K562 (cell line): Measurements from ENCODE around the gene GFOD2. TPM values are rescaled to one million over a fixed set of nuclear protein-coding genes. Genes with fewer than 3 reads are reported as not detected.

Experiments
- ARHGAP35 ChIP-seq: fragments of 450-650 bp; IDR thresholded peaks from 2 replicates; pipeline ENCODE4 v1.6.1; 2018; ENCODE audit not compliant: partially characterized antibody
- CREB3L1 ChIP-seq: fragments of 450-650 bp; IDR thresholded peaks from 2 replicates; pipeline ENCODE4 v1.6.1; 2014; ENCODE audit warnings: low read depth, mild to moderate bottlenecking, moderate library complexity, borderline replicate concordance
- HLTF ChIP-seq: fragments of 450-650 bp; IDR thresholded peaks from 2 replicates; pipeline ENCODE4 v1.6.1; 2016
- L3MBTL2 ChIP-seq: fragments of 450-650 bp; IDR thresholded peaks from 2 replicates; pipeline ENCODE4 v1.6.1; 2016; ENCODE audit warnings: mild to moderate bottlenecking, moderate library complexity
- MBD2 ChIP-seq: sonication (generic); IDR thresholded peaks from 2 replicates; pipeline ENCODE4 v1.6.1; 2016; ENCODE audit warnings: low read depth, borderline replicate concordance
- MNT ChIP-seq, 2 experiments: fragments of 450-650 bp; conservative IDR thresholded peaks; 2 replicates each; pipeline ENCODE4 v1.6.1; 2017; ENCODE audit warnings: mild to moderate bottlenecking in 2 of 2, moderate library complexity in 2 of 2
- NR2F6 ChIP-seq: fragments of 450-650 bp; formaldehyde crosslinking; IDR thresholded peaks from 2 replicates; pipeline ENCODE4 v1.4.0; 2020; ENCODE audit warnings: mild to moderate bottlenecking
- NR4A1 ChIP-seq, 2 experiments: fragments of 250-450 bp in 1 of 2; fragments of 450-650 bp in 1 of 2; sonication (Bioruptor Pico) in 1 of 2; IDR thresholded peaks; 2 replicates each; pipeline versions ENCODE4 v1.4.0 to v1.6.1; 2016 to 2020; ENCODE audit warnings: mild to moderate bottlenecking in 2 of 2, missing compliant biosample characterization in 1 of 2, missing genetic modification characterization in 1 of 2, moderate library complexity in 1 of 2
- RBM25 ChIP-seq: fragments of 200-400 bp; formaldehyde crosslinking; IDR thresholded peaks from 2 replicates; pipeline ENCODE4 v1.6.1; 2018; ENCODE audit warnings: low read length, low read depth, moderate library complexity; ENCODE audit not compliant: severe bottlenecking
- SAP30 ChIP-seq: fragments of 200-600 bp; sonication (generic); IDR thresholded peaks from 2 replicates; pipeline ENCODE4 v1.6.1; 2012; ENCODE audit warnings: borderline replicate concordance, low read depth, mild to moderate bottlenecking, moderate library complexity, low read length, control low read depth, inconsistent platforms; ENCODE audit not compliant: insufficient read depth, poor library complexity, severe bottlenecking
- SIN3B ChIP-seq: fragments of 450-650 bp; IDR thresholded peaks from 2 replicates; pipeline ENCODE4 v1.6.1; 2017; ENCODE audit warnings: low read depth, mild to moderate bottlenecking, moderate library complexity
- TFAP4 ChIP-seq: sonication (generic); formaldehyde crosslinking; IDR thresholded peaks from 2 replicates; pipeline ENCODE4 v1.8.0; 2022; ENCODE audit warnings: missing genetic modification reagents, mild to moderate bottlenecking, moderate library complexity, borderline replicate concordance
- ZBTB11 ChIP-seq, 3 experiments: fragments of 200-800 bp in 1 of 3; fragments of 250-450 bp in 1 of 3; fragments of 450-650 bp in 1 of 3; sonication (Bioruptor Pico) in 1 of 3; sonication (Bioruptor generic) in 1 of 3; formaldehyde crosslinking in 1 of 3; IDR thresholded peaks; 2 replicates each; pipeline versions ENCODE4 v1.6.1 to v1.8.0; 2016 to 2022; ENCODE audit warnings: mild to moderate bottlenecking in 2 of 3, missing genetic modification characterization in 2 of 3, missing compliant biosample characterization in 1 of 3, moderate library complexity in 1 of 3
- ZNF282 ChIP-seq: sonication (generic); formaldehyde crosslinking; IDR thresholded peaks from 2 replicates; pipeline ENCODE4 v1.8.1; 2023; ENCODE audit warnings: missing genetic modification reagents
- ZNF740 ChIP-seq, 3 experiments: fragments of 200-800 bp in 1 of 3; sonication (Bioruptor generic) in 1 of 3; sonication (generic) in 1 of 3; formaldehyde crosslinking in 1 of 3; IDR thresholded peaks; 2 replicates each; pipeline versions ENCODE4 v1.6.1 to v1.8.0; 2016 to 2022; ENCODE audit warnings: mild to moderate bottlenecking in 2 of 3, missing compliant biosample characterization in 2 of 3, missing genetic modification characterization in 2 of 3, missing genetic modification reagents in 1 of 3
- polyA plus RNA-seq, 8 experiments: library from polyadenylated mRNA; depleted of rRNA in 4 of 8; stranded (reverse) in 5 of 8; unstranded in 3 of 8; fragments of >200 nt; fragmentation: Nextera tagmentation in 2 of 8; fragmentation: Illumina TruSeq in 1 of 8; extraction: Ambion mirVana in 2 of 8; extraction: Trizol in 1 of 8; gene quantifications; 2 replicates each; pipeline versions ENCODE4 v1.2.1 to v1.2.3, GENCODE V29; 2011 to 2014; ENCODE audit warnings: inconsistent platforms in 1 of 8, missing spikeins in 1 of 8
- total RNA-seq, 7 experiments: library from RNA; depleted of rRNA in 6 of 7; stranded (reverse); fragments of >200 nt in 6 of 7; fragmentation: Illumina TruSeq in 2 of 7; extraction: Trizol in 2 of 7; gene quantifications; 2 replicates each; pipeline versions ENCODE4 v1.2.1 to v1.2.3, GENCODE V29; 2011 to 2021; ENCODE audit warnings: low replicate concordance in 1 of 7

GFOD2 gene
- total and polyA plus RNA-seq, 9 of the 15 experiments (the other 6 are each of a cell fraction or from before 2014, with no cell fraction given), result 1.9 to 15.8 (median 11.1) TPM

- TF ChIP-seq ZBTB11 (CRISPR knock-in tag; IDR thresholded peaks at IDR 0.05) (peak in 1 of 3 experiments; percentile 26; a peak in 1 of 6 replicates), NR4A1 (CRISPR knock-in tag; IDR thresholded peaks at IDR 0.05) (0 out of 2 replicates have a peak, but pooled peaks have one; percentile 12), NR4A1 (tag; IDR thresholded peaks at IDR 0.05) (no peak), TFAP4 (CRISPR knock-in tag) (peak; percentile 2; the same call in 1 of the 2 replicates), ZNF740 (CRISPR knock-in tag; IDR thresholded peaks at IDR 0.05) (no peak), ZNF740 (tag; IDR thresholded peaks at IDR 0.05) (no peak), SAP30 (peak; percentile 72), HLTF (peak; percentile 82; the same call in 1 of the 2 replicates), MNT (conservative IDR thresholded peaks at IDR 0.05) (0 out of 4 replicates have a peak, but pooled peaks of 1 of the 2 experiments have one; percentile 42), CREB3L1 (peak; percentile 55; the same call in 1 of the 2 replicates), L3MBTL2 (peak; percentile 72), SIN3B (peak; percentile 39; the same call in 1 of the 2 replicates), RBM25 (no peak), ARHGAP35 (no peak), ZNF282 (CRISPR knock-in tag) (peak; percentile 83; the same call in 1 of the 2 replicates), NR2F6 (CRISPR knock-in tag) (no peak), MBD2 (peak; percentile 76; the same call in 1 of the 2 replicates)
Observed at GRCh38 chr16:67659675-67660563, 59.2 kb downstream of the GFOD2 start, which contains the start of gene ACD (continued).
